Measurements from ENCODE around the gene RBM20.

DNA sequence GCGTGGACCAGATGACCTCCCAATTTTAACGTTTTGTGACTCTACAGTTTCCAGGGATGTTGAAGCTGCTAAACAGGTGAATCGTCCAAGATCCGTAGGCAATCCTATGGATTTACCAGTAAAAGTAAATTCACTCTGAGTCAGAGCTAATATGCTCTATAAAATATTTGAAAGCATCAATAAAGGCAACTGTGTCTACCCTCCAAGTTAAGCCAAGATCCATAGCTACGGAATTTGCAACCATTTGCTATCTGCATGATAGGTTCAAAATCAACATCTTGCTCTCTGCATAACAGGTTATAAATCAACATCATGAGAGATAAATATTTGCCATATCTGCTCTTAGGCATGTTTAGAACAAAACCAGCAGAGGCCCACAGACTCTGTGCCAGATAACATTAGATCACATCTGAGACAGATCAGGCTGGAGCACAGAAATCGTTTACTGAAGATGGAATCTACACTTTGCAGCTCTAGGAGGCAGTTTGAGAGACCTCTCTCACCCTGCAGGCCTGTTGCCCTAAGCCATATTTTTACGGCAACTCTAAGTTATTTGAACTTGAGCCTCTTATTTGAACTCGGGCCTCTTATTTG is 146.9 kb downstream of the RBM20 start:
- TF ChIP-seq, protein P1, sequence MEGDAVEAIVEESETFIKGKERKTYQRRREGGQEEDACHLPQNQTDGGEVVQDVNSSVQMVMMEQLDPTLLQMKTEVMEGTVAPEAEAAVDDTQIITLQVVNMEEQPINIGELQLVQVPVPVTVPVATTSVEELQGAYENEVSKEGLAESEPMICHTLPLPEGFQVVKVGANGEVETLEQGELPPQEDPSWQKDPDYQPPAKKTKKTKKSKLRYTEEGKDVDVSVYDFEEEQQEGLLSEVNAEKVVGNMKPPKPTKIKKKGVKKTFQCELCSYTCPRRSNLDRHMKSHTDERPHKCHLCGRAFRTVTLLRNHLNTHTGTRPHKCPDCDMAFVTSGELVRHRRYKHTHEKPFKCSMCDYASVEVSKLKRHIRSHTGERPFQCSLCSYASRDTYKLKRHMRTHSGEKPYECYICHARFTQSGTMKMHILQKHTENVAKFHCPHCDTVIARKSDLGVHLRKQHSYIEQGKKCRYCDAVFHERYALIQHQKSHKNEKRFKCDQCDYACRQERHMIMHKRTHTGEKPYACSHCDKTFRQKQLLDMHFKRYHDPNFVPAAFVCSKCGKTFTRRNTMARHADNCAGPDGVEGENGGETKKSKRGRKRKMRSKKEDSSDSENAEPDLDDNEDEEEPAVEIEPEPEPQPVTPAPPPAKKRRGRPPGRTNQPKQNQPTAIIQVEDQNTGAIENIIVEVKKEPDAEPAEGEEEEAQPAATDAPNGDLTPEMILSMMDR (conservative IDR thresholded peaks at IDR 0.05), result no peak
- no peak for TF ChIP-seq EZH2 (IDR thresholded peaks at IDR 0.05; ENCODE audit: low read depth)

All from PC-9 (cell line).